HepG2 (cell line): ENCODE results near the gene ATG2B. TPM values are rescaled to one million over a fixed set of nuclear protein-coding genes. Genes with fewer than 3 reads are reported as not detected.
A peak's percentile ranks its signal among the peaks of the same experiment; 100 is the strongest.

Experiments
- ATAC-seq: fragments of 200-7000 bp; cut with Tn5 transposase; 3 replicates; pipeline ENCODE4 v1.9.1; 2020; ENCODE audit warnings: mild to moderate bottlenecking, moderate library complexity
- BruUV-seq: library from RNA; stranded (reverse); fragments of 400-500 nt; replicated peaks from 2 replicates; lab custom pipeline; 2021; lab: Mats Ljungman, UMichigan
- CTCF ChIA-PET: fragments of 300-600 bp; formaldehyde crosslinking; extraction: SDS; loops from one replicate; lab custom pipeline; 2021; ENCODE audit warnings: low total read pairs, inconsistent platforms, low intra/inter-chr PET ratio; lab: Yijun Ruan, JAX
- POLR2A ChIA-PET: fragments of 350-600 bp; sonication (Branson Sonifier 250); formaldehyde crosslinking; loops from one replicate; lab custom pipeline; 2020; ENCODE audit warnings: antibody characterized with exemption, inconsistent platforms; lab: Yijun Ruan, JAX
- DNase-seq: peaks from one replicate; pipeline ENCODE4 v3.0.0-alpha.2; 2015; ENCODE audit warnings: low spot score
- FAIRE-seq: peaks from 3 replicates; lab custom pipeline; 2011; peaks lifted over from hg19 to GRCh38; lab: Jason Lieb, UNC
- H2AFZ ChIP-seq: one replicate; pipeline ENCODE4 v1.6.1; 2011; ENCODE audit warnings: low read length, inconsistent platforms
- H3K27ac ChIP-seq: fragments of 300-600 bp; 3 replicates; pipeline ENCODE4 v1.8.0; 2011; ENCODE audit warnings: mixed run types, mild to moderate bottlenecking, mixed read lengths, low read length, inconsistent platforms; ENCODE audit not compliant: insufficient read depth; ENCODE audit errors: extremely low read length
- H3K27me3 ChIP-seq, 2 experiments: fragments of 200-600 bp in 1 of 2; 2 replicates in 1 of 2; 3 replicates in 1 of 2; pipeline versions ENCODE4 v1.6.0 to v1.8.0; 2011; ENCODE audit warnings: low read length in 2 of 2, mild to moderate bottlenecking in 2 of 2, moderate library complexity in 2 of 2, inconsistent platforms in 1 of 2; ENCODE audit not compliant: insufficient read depth in 2 of 2, control insufficient read depth in 1 of 2
- H3K36me3 ChIP-seq, 2 experiments: fragments of 200-600 bp in 1 of 2; replicated peaks in 1 of 2; 2 replicates in 1 of 2; 3 replicates in 1 of 2; pipeline versions ENCODE4 v1.5.1 to v1.8.0; 2011; ENCODE audit warnings: low read length in 2 of 2, inconsistent platforms in 1 of 2; ENCODE audit not compliant: insufficient read depth in 2 of 2, control insufficient read depth in 1 of 2
- H3K4me1 ChIP-seq: 2 replicates; pipeline ENCODE4 v1.5.1; 2012; ENCODE audit warnings: low read length, inconsistent platforms; ENCODE audit not compliant: insufficient read depth
- H3K4me2 ChIP-seq: 2 replicates; pipeline ENCODE4 v1.6.0; 2011; ENCODE audit warnings: low read depth, low read length, inconsistent platforms
- H3K4me3 ChIP-seq, 3 experiments: fragments of 200-600 bp in 1 of 3; sonication (generic), shearing (Covaris generic) in 1 of 3; replicated peaks in 1 of 3; 2 replicates each; pipeline ENCODE4 v1.5.1; 2011 to 2016; ENCODE audit warnings: low read length in 3 of 3, inconsistent platforms in 2 of 3, low read depth in 2 of 3, mild to moderate bottlenecking in 2 of 3, control low read depth in 1 of 3, mixed read lengths in 1 of 3; ENCODE audit not compliant: insufficient read depth in 1 of 3
- H3K79me2 ChIP-seq: one replicate; pipeline ENCODE4 v1.6.1; 2011; ENCODE audit warnings: low read length, inconsistent platforms; ENCODE audit not compliant: insufficient read depth
- H3K9ac ChIP-seq: 2 replicates; pipeline ENCODE4 v1.6.0; 2011; ENCODE audit warnings: mild to moderate bottlenecking, low read depth, low read length, inconsistent platforms; ENCODE audit not compliant: insufficient read depth
- H3K9me3 ChIP-seq: 2 replicates; pipeline ENCODE4 v1.5.1; 2012; ENCODE audit warnings: mild to moderate bottlenecking, low read length
- H4K20me1 ChIP-seq: 2 replicates; pipeline ENCODE4 v1.6.0; 2011; ENCODE audit warnings: inconsistent platforms, mild to moderate bottlenecking, low read length, moderate library complexity; ENCODE audit not compliant: insufficient read depth
- ATF7-NPFF ChIP-seq: sonication (generic); formaldehyde crosslinking; IDR thresholded peaks from 2 replicates; pipeline ENCODE4 v1.8.1; 2023; ENCODE audit warnings: mild to moderate bottlenecking, low read depth, missing genetic modification reagents, moderate library complexity
- CTCF ChIP-seq: sonication (generic); formaldehyde crosslinking; IDR thresholded peaks from 2 replicates; pipeline ENCODE4 v1.5.0; 2020; ENCODE audit warnings: mild to moderate bottlenecking, missing genetic modification reagents, moderate library complexity
- NAIF1 ChIP-seq: sonication (generic); formaldehyde crosslinking; IDR thresholded peaks from 2 replicates; pipeline ENCODE4 v1.5.0; 2020; ENCODE audit warnings: mild to moderate bottlenecking, missing genetic modification reagents, borderline replicate concordance
- SMYD3 ChIP-seq: sonication (generic); formaldehyde crosslinking; IDR thresholded peaks from 2 replicates; pipeline ENCODE4 v1.8.1; 2023; ENCODE audit warnings: mild to moderate bottlenecking, missing genetic modification reagents
- SSRP1 ChIP-seq: IDR thresholded peaks from 2 replicates; pipeline ENCODE4 v1.6.1; 2016; ENCODE audit warnings: control low read depth
- XBP1 ChIP-seq: sonication (generic); formaldehyde crosslinking; IDR thresholded peaks from 2 replicates; pipeline ENCODE4 v1.5.0; 2020; ENCODE audit warnings: missing genetic modification reagents
- ZNF557 ChIP-seq: sonication (generic); formaldehyde crosslinking; IDR thresholded peaks from 2 replicates; pipeline ENCODE4 v1.4.0; 2020; ENCODE audit warnings: missing genetic modification reagents
- ZNF839 ChIP-seq: sonication (generic); formaldehyde crosslinking; IDR thresholded peaks from 2 replicates; pipeline ENCODE4 v1.4.0; 2020; ENCODE audit warnings: missing genetic modification reagents, mild to moderate bottlenecking, borderline replicate concordance
- WGBS: methylation state at CpG from one replicate; pipeline ENCODE4 v1.1.6; 2017; ENCODE audit warnings: low lambda C conversion rate; 5-methylcytosine and 5-hydroxymethylcytosine counted together
- in situ Hi-C: cut with HindIII; loops from 2 replicates; pipeline ENCODE4 v1.10.0; 2017; ENCODE audit warnings: low pct_unique_long_range_greater_than_20kb; ENCODE audit not compliant: extremely low pct_ligation_motif_present
- intact Hi-C: fragments of 100-400 bp; cut with micrococcal nuclease; formaldehyde crosslinking; loops from one replicate; pipeline ENCODE4 v1.10.0; 2022; ENCODE audit not compliant: unreplicated experiment
- polyA plus RNA-seq, 8 experiments: library from polyadenylated mRNA; depleted of rRNA in 3 of 8; stranded (reverse) in 7 of 8; unstranded in 1 of 8; fragments of >200 nt; fragmentation: Illumina TruSeq in 4 of 8; extraction: Trizol in 4 of 8; gene quantifications; 2 replicates each; pipeline versions ENCODE4 v1.2.1 to v1.2.3, GENCODE V29; 2011 to 2016; ENCODE audit warnings: low read depth in 4 of 8, missing spikeins in 1 of 8, mixed read lengths in 1 of 8; ENCODE audit not compliant: insufficient read depth in 1 of 8
- total RNA-seq, 5 experiments: library from RNA; depleted of rRNA; stranded (reverse); fragments of >200 nt; fragmentation: Illumina TruSeq; extraction: Trizol; gene quantifications; 2 replicates each; pipeline ENCODE4 v1.2.3, GENCODE V29; 2016; ENCODE audit warnings: low read depth in 1 of 5
- TF ChIP-seq, protein P1 (sequence below): IDR thresholded peaks from 2 replicates; pipeline ENCODE4 v1.6.1; 2016; ENCODE audit warnings: low read depth, borderline replicate concordance
- TF ChIP-seq, protein P2 (sequence below): sonication (generic); formaldehyde crosslinking; IDR thresholded peaks from 2 replicates; pipeline ENCODE4 v1.4.0; 2020; ENCODE audit warnings: missing genetic modification reagents, borderline replicate concordance

ATG2B gene
- total and polyA plus RNA-seq, 2 of the 13 experiments (the other 11 are each of a cell fraction or from before 2014, with no cell fraction given): 7.4 to 7.5 TPM

DNA sequence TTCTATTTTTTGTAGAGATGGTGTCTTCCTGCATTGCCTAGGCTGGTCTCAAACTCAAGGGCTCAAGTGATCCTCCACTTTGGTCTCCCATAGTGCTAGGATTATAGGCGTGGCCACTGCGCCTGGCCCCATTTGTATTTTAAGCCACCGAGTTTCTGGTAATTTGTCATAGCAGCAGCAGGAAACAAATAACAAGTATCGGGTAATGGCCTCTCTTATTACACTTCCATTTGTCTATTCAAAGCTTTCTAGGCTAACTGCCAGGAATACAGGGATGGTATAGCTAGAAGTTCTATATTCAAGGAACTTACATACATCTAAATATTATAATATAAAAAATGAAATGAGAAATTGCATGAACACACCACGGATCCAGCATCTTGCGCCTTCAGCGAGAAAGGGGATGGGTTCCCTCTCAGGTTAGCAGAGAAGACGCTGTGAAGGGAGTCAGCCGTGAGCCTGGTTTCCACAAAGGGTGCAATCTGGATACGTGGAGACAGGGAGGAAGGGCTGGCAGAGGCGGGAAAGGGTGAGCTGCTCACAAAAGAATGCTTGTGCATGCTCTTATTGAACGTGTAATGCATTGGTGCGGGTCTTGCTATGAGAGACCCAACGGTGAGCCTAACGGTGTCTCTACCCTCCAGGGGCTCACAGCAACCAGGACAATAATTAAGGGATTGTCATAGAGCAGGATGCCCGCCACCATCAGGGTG is 97.6 kb downstream of the ATG2B start (continued):
- no peak for TF ChIP-seq SMYD3 (CRISPR knock-in tag)
- TF ChIP-seq, protein P1, sequence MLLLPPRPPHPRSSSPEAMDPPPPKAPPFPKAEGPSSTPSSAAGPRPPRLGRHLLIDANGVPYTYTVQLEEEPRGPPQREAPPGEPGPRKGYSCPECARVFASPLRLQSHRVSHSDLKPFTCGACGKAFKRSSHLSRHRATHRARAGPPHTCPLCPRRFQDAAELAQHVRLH (CRISPR knock-in tag): no peak
- TF ChIP-seq, protein P2, sequence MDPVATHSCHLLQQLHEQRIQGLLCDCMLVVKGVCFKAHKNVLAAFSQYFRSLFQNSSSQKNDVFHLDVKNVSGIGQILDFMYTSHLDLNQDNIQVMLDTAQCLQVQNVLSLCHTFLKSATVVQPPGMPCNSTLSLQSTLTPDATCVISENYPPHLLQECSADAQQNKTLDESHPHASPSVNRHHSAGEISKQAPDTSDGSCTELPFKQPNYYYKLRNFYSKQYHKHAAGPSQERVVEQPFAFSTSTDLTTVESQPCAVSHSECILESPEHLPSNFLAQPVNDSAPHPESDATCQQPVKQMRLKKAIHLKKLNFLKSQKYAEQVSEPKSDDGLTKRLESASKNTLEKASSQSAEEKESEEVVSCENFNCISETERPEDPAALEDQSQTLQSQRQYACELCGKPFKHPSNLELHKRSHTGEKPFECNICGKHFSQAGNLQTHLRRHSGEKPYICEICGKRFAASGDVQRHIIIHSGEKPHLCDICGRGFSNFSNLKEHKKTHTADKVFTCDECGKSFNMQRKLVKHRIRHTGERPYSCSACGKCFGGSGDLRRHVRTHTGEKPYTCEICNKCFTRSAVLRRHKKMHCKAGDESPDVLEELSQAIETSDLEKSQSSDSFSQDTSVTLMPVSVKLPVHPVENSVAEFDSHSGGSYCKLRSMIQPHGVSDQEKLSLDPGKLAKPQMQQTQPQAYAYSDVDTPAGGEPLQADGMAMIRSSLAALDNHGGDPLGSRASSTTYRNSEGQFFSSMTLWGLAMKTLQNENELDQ (CRISPR knock-in tag): no peak
- TF ChIP-seq, all 625 proteins: peak for 0

GRCh38 chr14:96264853-96265252 is 98.3 kb downstream of the ATG2B start:
- FAIRE-seq: no peak
- Histone ChIP-seq H3K27me3 (peaks cover 1 to 31% of the 10 kb centered on the region in 2 experiments; a peak in 3 of 5 replicates), H3K9me3 (no peaks in the 10 kb centered on the region), H2AFZ (no peak overlapping the region), H3K4me1 (peaks cover 20% of the 10 kb centered on the region), H3K4me3 (no peak overlapping the region), H3K4me2 (no peak overlapping the region), H3K36me3 (no peaks in the 10 kb centered on the region), H3K27ac (no peak overlapping the region), H3K79me2 (no peaks in the 10 kb centered on the region), H3K9ac (no peak overlapping the region), H4K20me1 (no peaks in the 10 kb centered on the region)
- POLR2A ChIA-PET: no interaction called here
- no peak for DNase-seq
- in situ Hi-C loops (no loop called here), intact Hi-C loops (loop anchor here (10.0 kb wide), 1 partner anchor 60 kb away; the partner anchor contains the start of gene BDKRB2)
- CTCF ChIA-PET: no interaction called here
- WGBS: 20% methylated on average over 3 of the region's 3 CpGs
- peak; percentile 43 for ATAC-seq
- no TSS peak for BruUV-seq
- no peak for TF ChIP-seq NAIF1 (CRISPR knock-in tag)
- no peak for TF ChIP-seq ATF7-NPFF (CRISPR knock-in tag)
- peak; percentile 44 for TF ChIP-seq CTCF (CRISPR knock-in tag)
- no peak for TF ChIP-seq ZNF839
- no peak for TF ChIP-seq SSRP1 (CRISPR knock-in tag)
- no peak for TF ChIP-seq XBP1 (CRISPR knock-in tag)
- TF ChIP-seq ZNF557: no peak
